GM12878 (cell line): ENCODE data around the gene APOBEC3H. TPM values are rescaled to one million over a fixed set of nuclear protein-coding genes. Genes with fewer than 3 reads are reported as not detected.

Experiments
- BACH1 ChIP-seq: fragments of 450-650 bp; IDR thresholded peaks from 2 replicates; pipeline ENCODE4 v1.6.1; 2017; ENCODE audit warnings: mild to moderate bottlenecking, borderline replicate concordance
- BCL11A ChIP-seq: IDR thresholded peaks from 2 replicates; pipeline ENCODE4 v1.6.1; 2011; ENCODE audit warnings: low read depth, low read length
- BCLAF1 ChIP-seq: fragments of 450-650 bp; IDR thresholded peaks from 2 replicates; pipeline ENCODE4 v1.6.1; 2017; ENCODE audit warnings: antibody characterized with exemption, mild to moderate bottlenecking, moderate library complexity
- FOS ChIP-seq: IDR thresholded peaks from 3 replicates; pipeline ENCODE4 v1.6.1; 2011; ENCODE audit warnings: borderline replicate concordance; ENCODE audit not compliant: insufficient read length; ENCODE audit errors: extremely low read depth
- FOXK2 ChIP-seq: fragments of 450-650 bp; IDR thresholded peaks from 2 replicates; pipeline ENCODE4 v1.6.1; 2017; ENCODE audit warnings: mild to moderate bottlenecking, moderate library complexity
- FOXM1 ChIP-seq: IDR thresholded peaks from 2 replicates; pipeline ENCODE4 v1.6.1; 2012; ENCODE audit warnings: low read depth, mild to moderate bottlenecking, inconsistent platforms, low read length, moderate library complexity
- GATAD2B ChIP-seq: fragments of 450-650 bp; conservative IDR thresholded peaks from 2 replicates; pipeline ENCODE4 v1.6.1; 2017; ENCODE audit warnings: low read depth, mild to moderate bottlenecking, moderate library complexity
- HSF1 ChIP-seq: fragments of 150-350 bp; IDR thresholded peaks from 2 replicates; pipeline ENCODE4 v1.6.1; 2014; ENCODE audit warnings: mild to moderate bottlenecking, low read depth, low read length
- KAT2A ChIP-seq: conservative IDR thresholded peaks from 2 replicates; pipeline ENCODE4 v1.6.1; 2011; ENCODE audit warnings: low read depth, low read length; ENCODE audit not compliant: control insufficient read depth
- LARP7 ChIP-seq: fragments of 450-650 bp; IDR thresholded peaks from 2 replicates; pipeline ENCODE4 v1.6.1; 2017; ENCODE audit warnings: mild to moderate bottlenecking
- MAX ChIP-seq: IDR thresholded peaks from 2 replicates; pipeline ENCODE4 v1.6.1; 2012; ENCODE audit warnings: low read depth, low read length, improper control_type of control experiment
- MTA2 ChIP-seq: fragments of 450-650 bp; IDR thresholded peaks from 2 replicates; pipeline ENCODE4 v1.6.1; 2016; ENCODE audit warnings: low read depth, mild to moderate bottlenecking, moderate library complexity
- NFIC ChIP-seq: IDR thresholded peaks from 2 replicates; pipeline ENCODE4 v1.6.1; 2012; ENCODE audit warnings: low read depth, mild to moderate bottlenecking, inconsistent platforms, low read length, moderate library complexity
- NRF1 ChIP-seq: conservative IDR thresholded peaks from 2 replicates; pipeline ENCODE4 v1.6.1; 2011; ENCODE audit warnings: mild to moderate bottlenecking, low read depth, low read length, improper control_type of control experiment
- PKNOX1 ChIP-seq: fragments of 450-650 bp; IDR thresholded peaks from 2 replicates; pipeline ENCODE4 v1.6.1; 2016; ENCODE audit warnings: mild to moderate bottlenecking
- PRDM15 ChIP-seq: fragments of 450-650 bp; formaldehyde crosslinking; IDR thresholded peaks from 2 replicates; pipeline ENCODE4 v1.4.0; 2020; ENCODE audit warnings: mild to moderate bottlenecking, moderate library complexity
- RB1 ChIP-seq: fragments of 450-650 bp; formaldehyde crosslinking; IDR thresholded peaks from 2 replicates; pipeline ENCODE4 v1.6.1; 2017; ENCODE audit warnings: mild to moderate bottlenecking, borderline replicate concordance
- SIX5 ChIP-seq: IDR thresholded peaks from 2 replicates; pipeline ENCODE4 v1.6.1; 2011; ENCODE audit warnings: mild to moderate bottlenecking, low read depth, low read length, moderate library complexity; ENCODE audit not compliant: severe bottlenecking
- SMC3 ChIP-seq: IDR thresholded peaks from 2 replicates; pipeline ENCODE4 v1.6.1; 2011; ENCODE audit warnings: low read length, improper control_type of control experiment, borderline replicate concordance
- YBX1 ChIP-seq: fragments of 450-650 bp; IDR thresholded peaks from 2 replicates; pipeline ENCODE4 v1.6.1; 2016; ENCODE audit warnings: antibody characterized with exemption
- polyA plus RNA-seq, 11 experiments: library from polyadenylated mRNA; depleted of rRNA in 4 of 11; unstranded in 6 of 11; stranded (reverse) in 5 of 11; fragments of >200 nt; fragmentation: Nextera tagmentation in 4 of 11; fragmentation: Illumina TruSeq in 1 of 11; extraction: Ambion mirVana in 4 of 11; extraction: Trizol in 1 of 11; gene quantifications; 1 replicate in 1 of 11; 2 replicates in 10 of 11; pipeline versions ENCODE4 v1.2.1 to v1.2.3, GENCODE V29; 2011 to 2016; ENCODE audit warnings: inconsistent platforms in 2 of 11, missing spikeins in 2 of 11, low read depth in 1 of 11
- total RNA-seq, 4 experiments: library from RNA; depleted of rRNA in 3 of 4; stranded (reverse); fragments of >200 nt in 3 of 4; fragmentation: Illumina TruSeq in 1 of 4; extraction: Trizol in 1 of 4; gene quantifications; 2 replicates each; pipeline versions ENCODE4 v1.2.1 to v1.2.3, GENCODE V29; 2013 to 2021

Gene APOBEC3H
- total and polyA plus RNA-seq, 10 of the 15 experiments (the other 5 are each of a cell fraction or from before 2014, with no cell fraction given): 7.5 to 23.0 (median 14.8) TPM

GRCh38 chr22:39090426-39091064, 6.5 kb upstream of the APOBEC3H start (continued):
- TF ChIP-seq NRF1: no peak
- no peak for TF ChIP-seq BCLAF1
- TF ChIP-seq FOXK2: no peak
- no peak for TF ChIP-seq YBX1
- no peak for TF ChIP-seq RB1
- TF ChIP-seq SMC3: no peak
- TF ChIP-seq PRDM15 (CRISPR knock-in tag): no peak
- TF ChIP-seq NFIC: no peak
- TF ChIP-seq GATAD2B: peak; percentile 59; the same call in 1 of the 2 replicates
- TF ChIP-seq FOXM1: no peak
- no peak for TF ChIP-seq SIX5
- TF ChIP-seq BCL11A: no peak
- no peak for TF ChIP-seq FOS
- no peak for TF ChIP-seq PKNOX1
- TF ChIP-seq MAX: no peak
- no peak for TF ChIP-seq LARP7
- no peak for TF ChIP-seq KAT2A
- no peak for TF ChIP-seq HSF1
- TF ChIP-seq BACH1: no peak
- TF ChIP-seq MTA2: no peak; the same call in 1 of the 2 replicates
